Measurements from ENCODE around the gene TFAP2A. TPM values are rescaled to one million over a fixed set of nuclear protein-coding genes. Genes with fewer than 3 reads are reported as not detected.

TFAP2A gene
- total RNA-seq, 1 donor: not detected

- no peak for DNase-seq (ENCODE audit: low read depth in 2 of 3, low spot score in 2 of 3)
Observed at GRCh38 chr6:10413850-10414738, 780 bp downstream of the TFAP2A start.

- DNase-seq (ENCODE audit: low read depth in 2 of 3, low spot score in 2 of 3): no peak
Observed at GRCh38 chr6:10413262-10413849, 1.5 kb downstream of the TFAP2A start.

- DNase-seq (ENCODE audit: low read depth in 2 of 3, low spot score in 2 of 3): no peak
Observed at GRCh38 chr6:10412461-10413261, 2.2 kb downstream of the TFAP2A start.

- DNase-seq (ENCODE audit: low read depth in 2 of 3, low spot score in 2 of 3): peak in 2 of 3 donors; percentile 70 to 73
Observed at GRCh38 chr6:10411971-10412460, 2.9 kb downstream of the TFAP2A start.

- no peak for DNase-seq (ENCODE audit: low read depth in 2 of 3, low spot score in 2 of 3)
Observed at GRCh38 chr6:10411131-10411970, 3.5 kb downstream of the TFAP2A start.

GRCh38 chr6:10410207-10411050 is 4.4 kb downstream of the TFAP2A start:
- DNase-seq (ENCODE audit: low read depth in 2 of 3, low spot score in 2 of 3): peak in 1 of 3 donors; percentile 44

- DNase-seq (ENCODE audit: low read depth in 2 of 3, low spot score in 2 of 3): no peak
Observed at GRCh38 chr6:10409731-10410206, 5.1 kb downstream of the TFAP2A start.

- DNase-seq (ENCODE audit: low read depth in 2 of 3, low spot score in 2 of 3): no peak
Observed at GRCh38 chr6:10409233-10409721, 5.6 kb downstream of the TFAP2A start.

GRCh38 chr6:10408457-10408856 is 6.4 kb downstream of the TFAP2A start:
- no peak for DNase-seq (ENCODE audit: low read depth in 2 of 3, low spot score in 2 of 3)

- no peak for DNase-seq (ENCODE audit: low read depth in 2 of 3, low spot score in 2 of 3)
Observed at GRCh38 chr6:10407674-10408054, 7.2 kb downstream of the TFAP2A start.

GRCh38 chr6:10407018-10407673 is 7.7 kb downstream of the TFAP2A start:
- DNase-seq (ENCODE audit: low read depth in 2 of 3, low spot score in 2 of 3): no peak

- no peak for DNase-seq (ENCODE audit: low read depth in 2 of 3, low spot score in 2 of 3)
Observed at GRCh38 chr6:10406556-10406955, 8.3 kb downstream of the TFAP2A start.

GRCh38 chr6:10405513-10405900 is 9.4 kb downstream of the TFAP2A start:
- DNase-seq (ENCODE audit: low read depth in 2 of 3, low spot score in 2 of 3): no peak

- DNase-seq (ENCODE audit: low read depth in 2 of 3, low spot score in 2 of 3): no peak
Observed at GRCh38 chr6:10404799-10405512, 9.9 kb downstream of the TFAP2A start.

GRCh38 chr6:10404107-10404798 is 10.6 kb downstream of the TFAP2A start:
- DNase-seq (ENCODE audit: low read depth in 2 of 3, low spot score in 2 of 3): peak; percentile 65 to 90 (median 90)

GRCh38 chr6:10403385-10404106 is 11.3 kb downstream of the TFAP2A start:
- DNase-seq (ENCODE audit: low read depth in 2 of 3, low spot score in 2 of 3): no peak

Measured in hematopoietic multipotent progenitor cell (in vitro differentiated cells).